Superior temporal gyrus (tissue), 1 donor: ENCODE data around the gene SEMA4B.
"Not testable (repeated sequence)": the region's sequence is repeated elsewhere in the genome, so short reads cannot be mapped to it uniquely, and the experiment has no call there.

Experiments used
- DNase-seq: peaks from one replicate; pipeline ENCODE4 v3.0.0-alpha.2; 2016; ENCODE audit errors: extremely low spot score

Gene SEMA4B

GRCh38 chr15:90227816-90228772, 27.0 kb downstream of the SEMA4B start:
- DNase-seq = no peak

GRCh38 chr15:90228960-90229359, 27.8 kb downstream of the SEMA4B start:
- no peak for DNase-seq

GRCh38 chr15:90230071-90230494, 29.0 kb downstream of the SEMA4B start:
- no peak for DNase-seq

GRCh38 chr15:90230610-90231009, 29.5 kb downstream of the SEMA4B start:
- no peak for DNase-seq

GRCh38 chr15:90231028-90232017, 30.2 kb downstream of the SEMA4B start:
- no peak for DNase-seq

DNA sequence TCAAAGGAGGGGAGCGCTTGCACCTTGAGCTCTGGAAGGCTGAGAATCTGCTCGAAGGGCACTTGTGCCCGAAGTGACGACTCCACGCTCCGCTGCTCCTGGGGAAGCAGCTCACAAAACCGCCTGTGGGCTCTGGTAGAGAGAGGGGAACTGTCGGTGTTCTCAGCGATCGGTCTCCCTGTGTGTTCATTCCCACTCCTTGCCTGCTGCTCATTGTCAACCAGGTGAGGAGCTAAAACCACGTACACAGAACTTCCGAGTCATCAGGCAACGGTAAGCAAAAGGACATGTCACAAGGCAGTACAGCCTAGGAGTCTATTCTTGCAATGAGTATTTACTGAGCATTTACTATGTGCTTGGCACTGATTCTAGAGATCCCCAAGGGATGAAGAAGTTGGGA, 31.1 kb downstream of the SEMA4B start:
- DNase-seq = no peak

DNA sequence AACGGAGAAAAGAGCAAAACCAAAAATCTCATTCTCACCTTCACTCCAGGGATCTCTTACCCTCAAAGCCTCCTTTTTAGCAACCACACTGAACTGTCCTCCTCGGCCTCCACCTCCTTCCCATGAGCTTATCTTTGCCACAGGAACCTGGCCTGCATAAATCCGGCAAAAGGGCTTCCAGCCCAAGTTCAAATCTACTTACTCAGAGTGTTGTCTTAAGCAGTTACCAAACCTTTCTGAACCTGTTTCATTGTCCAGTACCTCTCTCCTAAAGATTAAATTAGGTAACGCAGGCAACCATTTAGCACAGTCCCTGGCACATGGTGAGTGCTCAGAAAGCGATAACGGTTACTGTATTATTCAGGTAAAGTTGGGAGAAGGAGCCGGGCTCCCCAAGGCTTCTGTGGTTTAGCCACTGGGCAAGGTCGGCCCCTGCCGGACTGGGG, 31.8 kb downstream of the SEMA4B start:
- peak; percentile 39 for DNase-seq

DNA sequence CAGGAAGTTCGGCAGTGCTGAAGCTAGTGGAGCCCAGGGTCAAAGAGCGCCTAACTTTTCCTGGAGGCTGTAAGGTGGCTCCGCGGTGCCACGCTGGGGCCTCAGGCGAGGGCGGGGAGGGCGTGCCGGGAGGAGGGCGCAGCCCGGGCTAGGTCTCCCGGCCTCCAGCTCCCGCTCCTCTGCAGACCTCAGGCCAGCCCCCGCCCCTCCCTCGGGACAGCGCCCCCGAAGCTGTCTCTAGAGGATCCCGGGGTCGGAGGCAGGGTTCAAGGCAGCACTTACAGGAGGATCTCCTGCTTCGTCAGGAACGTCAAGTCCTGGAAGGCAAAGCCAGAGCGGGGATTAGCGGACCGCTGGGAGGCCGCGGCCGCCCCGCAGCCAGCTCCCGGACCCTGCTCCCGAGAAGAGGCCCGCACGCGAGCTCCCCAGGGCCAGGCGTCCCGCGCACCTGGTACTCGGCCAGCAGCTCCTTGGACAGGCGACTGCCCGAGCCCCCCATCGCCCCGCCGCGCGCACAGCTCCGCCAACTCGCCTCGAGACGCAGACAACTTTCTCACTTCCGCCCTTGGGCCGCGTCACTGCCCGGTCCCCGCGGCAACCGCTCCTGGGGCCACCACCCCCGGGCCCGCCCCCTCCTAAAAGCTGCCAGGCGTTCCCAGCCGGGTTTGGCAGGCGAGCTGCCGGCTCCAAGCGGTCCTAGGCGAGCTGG, 32.4 kb downstream of the SEMA4B start, which contains the start of gene CIB1:
CIB1 (minus strand) TSS at position 555 of the 709 bp plus-strand sequence; CDS start at position 499, 56 bp downstream.
- peak; percentile 93 for DNase-seq

DNA sequence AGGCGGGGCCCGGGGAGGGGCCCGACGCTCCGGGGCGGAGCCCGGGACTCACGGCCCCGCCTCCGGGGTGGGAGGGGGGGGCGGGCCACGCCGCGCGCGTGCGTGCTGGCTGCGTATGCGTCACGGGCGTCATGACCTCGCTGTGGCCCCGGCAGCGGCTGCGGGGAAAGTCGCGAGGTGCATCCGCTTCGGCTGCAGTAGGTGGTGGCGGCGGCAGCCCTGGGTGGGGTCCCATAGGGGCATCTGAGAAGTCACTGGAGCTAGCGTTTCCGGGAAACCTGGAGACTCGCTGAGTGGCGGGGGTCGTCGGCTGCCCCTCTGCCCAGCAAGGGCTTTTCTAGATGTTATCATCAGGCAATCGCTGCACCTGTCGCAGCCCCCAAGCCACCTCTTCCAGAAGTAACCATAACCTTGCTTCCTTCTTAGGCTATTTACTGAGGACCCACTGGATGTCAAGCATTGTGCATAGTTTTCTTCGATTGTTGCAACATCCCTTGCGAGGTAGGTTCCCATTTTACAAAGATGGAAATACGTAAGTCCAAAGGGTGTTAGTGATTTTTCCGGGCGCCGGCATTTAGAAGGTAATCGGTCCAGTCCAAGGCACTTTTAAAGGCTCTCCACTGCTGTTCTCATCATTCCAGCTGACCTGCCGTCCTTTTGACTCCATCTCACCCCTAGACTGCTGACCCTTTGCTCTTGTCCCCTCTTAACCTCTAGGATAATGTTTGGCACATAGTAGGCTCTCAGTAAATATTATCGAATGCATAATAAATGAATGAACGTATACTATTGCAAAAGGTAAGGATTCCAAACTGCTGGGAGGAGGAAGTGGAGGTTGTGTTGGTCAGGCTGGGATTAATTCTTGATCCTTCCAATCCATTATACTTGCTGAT, 33.2 kb downstream of the SEMA4B start, which contains the start of gene GDPGP1:
GDPGP1 (plus strand) TSS at position 114 of the 893 bp plus-strand sequence. CDS start 6,700 bp downstream, outside the sequence.
- DNase-seq = no peak

- DNase-seq = no peak
Measured at GRCh38 chr15:90239371-90239770, 38.2 kb downstream of the SEMA4B start.

GRCh38 chr15:90240856-90241255, 39.7 kb downstream of the SEMA4B start:
- DNase-seq = no peak

- no peak for DNase-seq
Measured at GRCh38 chr15:90241343-90242192, 40.4 kb downstream of the SEMA4B start.

DNA sequence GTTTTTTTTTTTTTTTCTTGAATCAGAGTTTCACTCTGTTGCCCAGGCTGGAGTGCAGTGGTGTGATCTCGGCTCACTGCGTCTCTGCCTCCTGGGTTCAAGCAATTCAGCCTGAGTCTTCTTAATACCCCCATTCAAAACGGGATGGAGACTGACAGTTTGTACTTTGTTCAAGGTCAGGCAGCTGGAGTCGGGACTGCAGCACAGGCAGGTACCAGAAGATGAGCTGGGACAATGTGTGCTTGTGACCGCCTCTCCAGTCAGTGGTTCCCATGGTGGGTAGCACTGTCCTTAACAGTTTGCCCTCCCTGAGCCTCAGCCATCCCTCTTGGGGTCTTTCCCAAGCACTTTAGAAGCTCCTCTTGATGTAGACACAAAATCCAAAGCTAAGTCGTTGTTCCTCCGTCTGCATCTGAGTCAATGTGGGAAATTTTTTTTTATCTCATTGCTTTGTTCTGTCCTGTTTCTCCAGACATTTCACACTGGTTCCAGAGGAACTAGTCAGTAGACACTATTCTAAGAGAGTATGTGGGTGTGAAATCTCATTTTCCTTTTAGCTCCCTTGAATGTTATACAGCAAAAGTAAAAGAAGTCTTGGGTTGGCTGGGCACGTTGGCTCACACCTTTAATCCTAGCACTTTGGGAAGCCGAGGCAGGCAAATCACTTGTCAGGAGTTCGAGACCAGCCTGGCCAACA, 43.0 kb downstream of the SEMA4B start:
- peak; percentile 64 for DNase-seq

GRCh38 chr15:90248789-90249202, 47.7 kb downstream of the SEMA4B start:
- DNase-seq = no peak

GRCh38 chr15:90249203-90249863, 48.2 kb downstream of the SEMA4B start, which contains the start of gene TTLL13:
Gene TTLL13 (plus strand): TSS chr15:90249556. CDS start chr15:90250631, 1,075 bp downstream.
- DNase-seq = peak; percentile 82

DNA sequence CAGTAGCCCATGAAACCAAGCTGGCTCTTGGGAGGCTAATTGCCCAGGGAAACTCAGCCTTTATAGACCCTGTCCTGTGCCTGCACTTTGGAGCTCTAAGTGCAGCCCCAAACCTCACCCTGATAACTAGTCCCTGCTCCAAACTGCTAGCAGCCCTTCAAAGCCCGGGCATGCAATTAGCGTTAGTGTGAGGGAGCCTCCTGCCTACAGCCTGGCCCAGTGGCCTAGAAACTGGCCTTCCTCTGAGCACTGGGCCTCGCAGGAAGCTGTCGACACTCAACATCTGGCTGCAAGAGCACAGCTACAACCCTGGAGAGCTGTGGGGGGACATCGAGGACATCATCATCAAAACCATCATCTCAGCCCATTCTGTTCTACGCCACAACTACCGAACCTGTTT, 56.6 kb downstream of the SEMA4B start:
- no peak for DNase-seq

GRCh38 chr15:90259524-90259923, 58.4 kb downstream of the SEMA4B start:
- no peak for DNase-seq

DNA sequence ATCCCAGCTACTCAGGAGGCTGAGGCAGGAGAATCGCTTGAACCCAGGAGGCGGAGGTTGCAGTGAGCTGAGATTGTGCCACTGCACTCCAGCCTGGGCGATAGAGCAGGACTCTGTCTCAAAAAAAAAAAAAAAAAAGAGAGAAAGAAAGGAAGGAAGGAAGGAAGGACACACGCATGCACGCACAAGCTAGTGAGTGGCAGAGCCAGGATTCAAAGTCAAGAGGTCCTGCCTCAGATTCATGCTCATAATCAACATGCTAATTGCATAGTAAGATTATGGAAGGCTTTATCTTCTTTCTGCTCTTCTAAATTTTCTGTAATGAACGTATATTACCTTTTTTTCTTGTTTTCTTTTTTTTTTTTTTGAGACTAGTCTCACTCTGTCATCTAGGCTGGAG, 59.6 kb downstream of the SEMA4B start:
- not testable (repeated sequence) for DNase-seq
